Glomerular visceral epithelial cell (primary cell): Measurements from ENCODE around the gene LZTS3.
"Not testable (repeated sequence)": the region's sequence is repeated elsewhere in the genome, so short reads cannot be mapped to it uniquely, and the experiment has no call there.

ENCODE experiments used
- DNase-seq: peaks from one replicate; pipeline ENCODE4 v3.0.0-alpha.2; 2016; ENCODE audit errors: extremely low spot score

LZTS3 gene

DNA sequence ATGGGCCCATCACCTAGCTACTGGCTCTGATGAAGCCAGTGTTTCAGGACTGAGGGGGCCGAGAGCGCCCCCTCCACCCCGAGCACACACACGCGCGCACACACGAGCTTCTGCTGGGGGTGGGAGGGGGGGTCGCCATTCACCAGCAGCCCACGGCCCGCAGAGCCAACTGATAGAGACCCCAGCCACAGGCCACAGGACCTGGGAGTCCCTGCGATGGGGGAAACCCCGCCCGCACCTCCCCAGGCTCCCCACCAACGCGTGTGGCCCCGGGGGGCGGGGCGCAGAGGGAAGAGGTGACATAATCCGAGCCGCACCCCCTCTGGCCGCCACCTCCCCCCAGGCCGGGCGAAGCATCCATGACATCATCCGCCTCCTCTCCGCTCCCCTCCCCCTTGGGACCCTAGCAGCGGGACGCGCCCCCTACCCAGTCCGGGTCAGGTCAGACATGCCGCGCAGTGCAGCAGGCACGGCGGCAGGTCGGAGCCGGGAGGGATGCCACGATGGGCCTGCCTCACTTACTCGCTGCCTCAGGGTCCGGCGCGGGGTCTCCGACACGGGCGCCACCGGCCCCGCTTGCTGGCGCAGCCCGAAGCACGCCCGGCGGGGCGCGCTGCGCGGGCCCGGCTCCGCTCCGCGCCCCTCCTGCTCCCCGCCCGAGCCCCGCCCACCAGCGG, at the start of gene LZTS3:
Gene LZTS3, minus strand, starts transcription at position 617 of the 677 bp plus-strand sequence. CDS start 6,386 bp downstream, outside the sequence.
- DNase-seq = peak; percentile 89

DNA sequence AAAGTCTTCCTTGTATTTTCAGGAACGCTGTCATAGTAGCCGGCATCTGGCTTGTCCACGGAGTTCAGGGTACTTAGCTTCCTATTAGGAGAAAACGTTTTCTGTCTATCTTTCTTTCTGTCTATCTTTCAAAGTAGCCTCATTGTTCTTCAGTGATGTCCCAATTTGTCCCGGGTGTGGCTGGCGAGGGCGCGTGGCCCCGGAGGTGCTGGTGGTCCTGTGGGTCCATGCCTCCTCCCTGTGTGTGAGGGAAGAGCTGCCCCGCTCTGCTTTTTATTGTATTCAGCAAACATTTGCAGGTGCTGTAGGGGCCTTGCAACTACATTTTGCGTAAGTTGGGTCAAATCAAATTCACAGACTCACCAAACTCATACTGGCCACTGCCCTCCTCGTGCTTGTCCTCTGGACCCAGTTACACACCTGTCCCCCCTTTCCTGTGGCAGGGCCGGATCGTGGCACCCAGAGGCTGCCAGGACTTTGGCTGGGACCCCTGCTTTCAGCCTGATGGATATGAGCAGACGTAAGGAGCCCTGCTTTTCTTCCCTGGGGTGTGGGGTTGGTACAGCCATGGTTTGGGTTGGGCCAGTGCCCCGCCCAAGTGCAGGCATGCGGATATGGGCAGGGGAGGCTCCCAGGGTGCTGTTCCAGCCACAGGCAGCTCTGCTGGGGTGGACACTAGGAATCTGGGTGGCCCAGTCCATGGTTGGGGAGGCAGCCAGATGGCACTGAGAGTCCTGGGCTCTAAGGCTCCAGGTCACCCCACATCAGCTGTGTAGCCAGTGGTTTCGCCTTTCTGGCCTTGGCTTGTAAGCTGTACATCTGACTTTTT, 48.3 kb upstream of the LZTS3 start:
- DNase-seq = peak; percentile 25

DNA sequence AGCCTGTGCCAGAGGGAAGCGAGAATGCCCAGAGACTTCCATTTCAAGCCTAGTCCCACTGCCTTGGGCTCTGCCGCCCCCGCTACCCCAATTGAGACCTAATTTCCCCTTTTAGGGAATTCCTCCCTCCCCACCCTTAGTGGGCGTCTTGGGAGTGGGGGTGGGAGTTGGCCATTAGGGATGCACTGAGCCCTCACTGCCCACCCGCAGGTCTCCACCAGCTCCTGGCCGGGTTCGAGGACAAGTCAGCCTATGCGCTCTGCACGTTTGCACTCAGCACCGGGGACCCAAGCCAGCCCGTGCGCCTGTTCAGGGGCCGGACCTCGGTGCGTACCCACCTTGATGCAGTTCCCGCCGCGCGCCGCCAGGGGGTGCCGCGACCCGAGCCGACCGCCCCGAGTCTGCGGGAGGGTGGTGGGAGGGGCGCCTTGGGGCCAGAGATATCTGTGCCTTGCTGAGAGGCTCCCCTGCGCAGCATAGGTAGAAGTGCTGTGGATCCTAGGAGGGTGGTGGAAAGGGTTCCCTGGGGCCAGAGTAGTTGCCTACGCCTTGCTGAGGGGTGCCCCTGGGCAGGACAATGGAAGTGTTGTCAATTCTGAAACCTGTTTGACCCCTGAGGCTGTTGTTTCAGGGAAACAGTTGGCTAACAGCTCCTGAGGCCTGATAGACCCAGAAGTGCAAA, 45.1 kb upstream of the LZTS3 start:
- DNase-seq = peak; percentile 41

DNA sequence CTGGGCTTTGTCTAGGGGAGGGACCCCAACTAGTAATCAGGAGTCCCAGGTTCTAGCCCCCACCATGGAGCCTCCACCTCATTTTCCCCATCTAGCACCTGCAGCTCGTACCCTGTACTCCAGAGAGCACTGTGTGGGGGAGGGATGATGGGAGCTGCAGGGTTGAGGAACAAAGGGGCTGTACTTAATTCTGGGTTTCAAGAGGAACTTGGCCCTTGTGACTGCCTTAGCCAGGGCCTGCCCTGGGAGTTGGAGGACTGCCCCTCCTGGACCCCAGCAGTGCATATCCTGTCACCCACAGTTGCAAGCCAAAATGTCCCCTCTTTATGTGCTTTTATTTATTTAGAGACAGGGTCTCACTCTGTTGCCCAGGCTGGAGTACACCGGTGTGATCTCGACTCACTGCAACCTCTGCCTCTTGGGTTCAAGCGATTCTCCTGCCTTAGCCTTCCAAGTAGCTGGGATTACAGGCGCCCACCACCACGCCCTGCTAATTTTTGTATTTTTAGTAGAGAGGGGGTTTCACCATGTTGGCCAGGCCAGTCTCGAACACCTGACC, 42.1 kb upstream of the LZTS3 start:
- DNase-seq = not testable (repeated sequence)

DNA sequence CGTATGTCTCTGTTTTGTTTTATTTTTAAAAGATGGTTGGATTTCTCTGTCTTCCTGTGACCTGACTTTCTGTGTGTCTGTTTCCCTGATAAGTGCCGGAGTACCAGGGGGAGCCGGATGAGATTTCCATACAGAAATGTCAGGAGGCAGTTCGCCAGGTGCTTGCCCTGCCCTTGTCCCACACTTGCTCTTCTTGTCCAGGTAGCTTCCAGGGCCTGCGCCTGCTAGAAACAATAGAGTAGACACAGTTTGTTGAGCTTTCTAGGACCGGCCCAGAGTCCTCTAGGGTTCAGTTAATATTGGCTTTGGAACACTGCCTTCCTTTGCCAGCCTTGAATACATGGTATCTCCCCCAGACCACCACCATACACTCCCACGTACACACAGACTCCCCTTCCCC, 39.9 kb upstream of the LZTS3 start:
- no peak for DNase-seq

DNA sequence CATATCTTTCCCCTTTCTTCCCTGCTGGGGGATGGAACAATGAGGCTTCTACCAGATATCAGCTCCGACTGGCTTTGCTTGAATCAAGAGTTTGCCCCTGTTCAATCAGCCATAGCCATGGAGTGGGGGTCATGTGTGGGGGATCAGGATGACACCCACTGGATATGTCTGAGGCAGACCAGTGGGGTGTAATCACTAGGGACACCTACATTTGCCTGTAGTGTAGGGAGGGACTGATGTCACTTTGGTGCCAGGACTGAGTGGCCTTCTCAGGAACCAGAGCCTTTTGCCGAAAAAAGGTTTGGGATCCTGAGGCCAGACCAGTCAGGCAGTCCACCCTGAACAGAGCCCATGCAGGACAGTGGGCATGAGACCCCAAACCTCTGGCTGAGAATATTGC, 37.0 kb upstream of the LZTS3 start:
- DNase-seq = no peak

DNA sequence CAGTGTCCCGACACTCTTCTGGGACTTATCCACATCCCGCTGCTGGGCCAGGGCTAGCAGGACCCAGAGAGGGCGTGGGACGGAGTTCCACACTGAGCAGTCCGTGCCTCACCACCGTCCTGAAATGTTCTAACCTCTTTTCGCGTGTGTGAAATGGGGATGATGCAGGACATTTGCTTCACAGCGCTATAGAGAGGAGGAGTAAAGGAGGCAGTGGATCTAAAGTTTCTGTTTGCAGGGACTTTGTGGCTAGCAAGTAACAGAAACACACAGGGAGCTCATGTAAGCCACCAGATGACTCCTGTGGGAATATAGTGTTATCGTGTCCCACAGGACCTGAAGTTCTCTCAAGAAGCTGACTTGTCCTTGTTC, 36.6 kb upstream of the LZTS3 start:
- DNase-seq = peak; percentile 13

DNA sequence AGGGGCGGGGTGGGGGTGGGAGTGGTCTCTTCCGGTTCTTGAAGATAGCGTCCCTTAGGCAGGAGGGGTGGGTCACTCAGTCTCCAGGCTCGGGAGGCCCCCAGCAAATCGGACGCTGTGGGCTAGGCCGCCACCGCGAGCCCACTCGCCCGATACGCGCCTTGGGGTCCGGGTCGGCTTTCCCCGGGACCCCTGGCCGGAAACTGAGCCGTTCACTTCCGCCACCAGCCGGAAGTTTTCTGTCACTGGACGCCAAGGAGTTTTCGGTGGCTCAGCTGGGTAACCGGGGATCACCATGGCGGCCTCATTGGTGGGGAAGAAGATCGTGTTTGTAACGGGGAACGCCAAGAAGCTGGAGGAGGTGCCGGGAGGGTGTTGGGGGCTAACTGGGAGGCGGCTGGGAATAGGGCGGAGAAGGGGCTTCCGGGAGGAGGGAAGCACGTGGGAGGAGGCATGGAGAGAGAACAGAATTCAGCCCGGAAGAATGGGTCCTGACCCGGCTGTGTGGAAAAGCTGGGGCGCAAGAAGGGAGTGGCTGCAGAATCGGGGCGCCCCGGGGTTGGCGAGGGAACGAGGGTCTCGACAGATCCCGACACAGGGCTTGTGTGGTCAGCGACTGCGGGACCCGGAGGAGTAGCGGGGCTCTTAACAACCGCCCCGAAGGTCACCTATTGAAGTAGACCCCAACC, 36.1 kb upstream of the LZTS3 start, which contains the start of gene ITPA:
Gene ITPA, plus strand, starts transcription at position 242 of the 689 bp plus-strand sequence. Its CDS starts 54 bp downstream, at position 296.
- peak; percentile 45 for DNase-seq

DNA sequence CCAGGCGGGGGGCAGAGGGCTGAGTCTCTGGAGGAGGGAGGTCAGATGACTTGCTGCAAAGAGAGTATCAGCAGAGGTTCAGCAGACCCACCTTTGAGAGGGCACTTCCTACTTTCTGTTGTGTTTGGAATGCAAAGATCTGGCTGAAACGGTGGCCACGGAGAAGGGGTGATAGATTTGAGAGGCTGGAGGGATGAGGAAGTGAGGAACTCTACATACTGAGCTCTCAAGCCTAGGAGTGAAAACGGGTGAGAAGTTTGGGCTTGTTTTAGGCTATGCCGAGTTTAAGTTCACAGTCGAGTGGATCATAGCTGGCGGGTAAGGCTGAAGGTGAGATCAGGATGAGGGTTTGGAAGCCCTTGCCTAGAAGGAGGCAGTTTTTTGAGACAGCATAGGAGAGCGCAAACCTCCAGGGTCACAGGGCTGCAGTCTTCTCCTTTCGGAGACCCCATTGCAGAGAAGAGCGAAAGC, 35.5 kb upstream of the LZTS3 start:
- peak; percentile 22 for DNase-seq

DNA sequence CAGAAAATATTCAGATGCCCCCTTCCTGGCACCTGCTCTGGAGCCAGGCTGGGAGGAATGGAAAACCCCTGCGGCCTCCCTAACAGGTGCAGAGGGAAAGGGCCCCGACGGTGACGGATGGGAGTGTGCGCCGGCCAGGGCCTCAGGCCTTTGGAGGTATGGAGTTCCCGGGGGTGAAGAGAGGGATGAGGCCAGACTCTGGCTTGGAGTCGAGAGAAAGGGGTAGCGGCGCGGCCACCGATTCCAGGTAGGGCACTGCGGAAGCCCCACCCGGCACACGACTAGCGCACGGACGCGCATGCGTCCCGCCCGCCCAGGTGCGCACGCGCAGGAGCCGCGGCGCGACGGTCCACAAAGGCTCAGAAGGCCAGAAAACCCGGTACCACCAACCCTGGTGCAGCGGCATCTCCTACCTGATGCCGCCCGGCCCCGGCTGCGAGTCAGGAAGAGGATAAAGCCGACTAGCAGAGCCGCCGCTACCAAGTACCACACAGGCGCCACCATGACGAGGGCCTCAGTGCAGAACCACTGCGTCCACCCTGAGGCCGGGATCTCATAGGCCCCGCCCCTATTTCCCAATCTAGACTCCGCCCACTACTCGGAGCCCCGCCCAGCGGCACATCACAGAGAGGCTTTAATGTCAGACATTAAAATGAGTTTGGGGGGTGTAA, 30.9 kb upstream of the LZTS3 start, which contains the start of gene DDRGK1:
Gene DDRGK1, minus strand, starts transcription at position 559 of the 671 bp plus-strand sequence. Its CDS starts 55 bp downstream, at position 504.
- DNase-seq = peak; percentile 87

DNA sequence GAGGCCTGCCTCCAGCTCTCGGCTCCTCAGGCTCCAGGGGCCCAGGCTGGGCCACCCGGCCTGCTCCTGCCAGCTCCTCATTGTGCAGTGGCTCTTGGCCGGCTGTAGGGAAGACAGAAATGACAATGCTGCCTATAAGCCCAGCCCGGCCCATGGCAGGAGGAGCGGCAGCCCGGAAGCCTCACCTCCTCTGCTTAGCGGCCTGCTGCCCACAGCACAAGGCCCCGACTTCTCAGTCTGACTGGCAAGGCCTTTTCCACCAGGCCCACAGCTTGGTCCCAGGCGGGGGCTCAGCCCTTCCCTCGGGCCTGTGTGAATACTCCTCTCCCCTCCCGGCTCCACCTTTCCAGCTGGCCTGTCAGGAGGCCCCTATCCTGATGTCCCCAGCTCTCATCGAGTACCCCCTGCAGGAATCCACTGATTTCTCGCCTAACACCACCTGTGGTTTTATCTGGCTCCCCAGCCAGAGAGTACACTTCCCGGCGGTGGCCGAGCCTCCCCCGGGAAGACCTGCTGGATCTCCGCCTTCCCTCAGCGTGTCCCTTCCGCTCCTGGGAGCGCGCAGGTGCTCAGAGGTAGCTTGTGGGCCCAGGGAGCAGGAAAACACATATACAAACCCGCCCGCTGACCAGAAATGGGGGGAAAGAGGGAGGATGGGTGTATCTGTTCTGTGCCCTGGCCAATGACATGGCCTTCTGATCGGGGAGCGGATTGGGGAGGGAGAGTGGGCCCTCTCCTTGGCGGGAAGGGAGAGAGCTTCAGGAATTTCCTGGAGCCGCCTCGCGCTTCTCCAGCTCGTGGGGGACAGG, 30.2 kb upstream of the LZTS3 start:
- DNase-seq = peak; percentile 56

DNA sequence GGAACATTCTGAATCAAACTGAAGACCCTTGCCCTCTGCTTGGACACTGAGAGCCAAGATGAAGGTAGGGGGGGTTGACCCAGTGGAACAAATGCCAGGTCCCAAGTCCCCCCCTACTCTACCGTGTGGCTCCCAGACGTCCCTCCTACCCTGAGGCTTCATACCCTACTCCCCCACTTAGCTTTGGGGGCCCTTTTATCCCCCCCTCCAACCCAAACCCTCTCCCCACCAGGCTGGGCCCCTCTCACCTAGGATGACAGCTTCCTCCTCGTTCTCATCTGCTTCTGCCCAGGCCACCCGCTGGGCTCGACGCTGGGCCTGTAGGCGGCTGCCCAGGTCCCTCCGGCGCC, 29.6 kb upstream of the LZTS3 start:
- DNase-seq = no peak

DNA sequence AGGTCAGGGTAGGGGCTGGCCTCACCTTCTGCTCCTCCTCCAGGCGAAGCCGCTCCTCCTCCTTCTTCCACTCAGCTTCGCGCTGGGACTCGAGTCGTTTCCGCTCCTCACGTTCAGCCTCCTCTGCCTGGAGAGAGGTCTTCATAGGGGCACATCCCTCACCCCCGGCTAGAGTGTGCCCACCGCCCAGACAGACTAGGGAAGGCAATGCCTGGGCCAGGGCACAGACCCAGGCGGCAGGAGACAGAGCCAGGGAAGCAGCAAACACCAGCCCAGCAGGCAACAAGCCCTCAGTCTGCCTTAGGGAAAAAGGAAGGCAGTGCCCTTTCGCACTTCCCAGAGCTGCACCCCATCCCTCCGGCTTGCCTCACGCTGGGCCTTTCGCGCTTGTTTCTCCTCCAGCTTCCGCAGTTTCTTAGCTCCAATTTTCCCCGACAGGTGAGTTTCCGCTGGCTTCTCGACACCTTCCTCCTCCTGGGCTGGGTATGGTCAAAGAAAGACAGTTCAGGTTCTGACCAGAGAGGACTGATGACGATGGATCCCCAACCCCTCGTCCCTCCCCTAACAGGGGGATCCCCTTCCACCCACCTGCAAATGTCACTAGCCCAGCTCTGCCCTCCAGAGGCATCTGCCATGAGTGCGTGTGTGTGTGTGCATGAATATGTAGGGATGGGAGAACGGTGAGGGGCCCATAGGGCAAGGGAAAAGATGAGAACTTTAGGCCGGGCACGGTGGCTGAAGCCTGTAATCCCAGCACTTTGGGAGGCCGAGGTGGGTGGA, 26.8 kb upstream of the LZTS3 start:
- DNase-seq = no peak

DNA sequence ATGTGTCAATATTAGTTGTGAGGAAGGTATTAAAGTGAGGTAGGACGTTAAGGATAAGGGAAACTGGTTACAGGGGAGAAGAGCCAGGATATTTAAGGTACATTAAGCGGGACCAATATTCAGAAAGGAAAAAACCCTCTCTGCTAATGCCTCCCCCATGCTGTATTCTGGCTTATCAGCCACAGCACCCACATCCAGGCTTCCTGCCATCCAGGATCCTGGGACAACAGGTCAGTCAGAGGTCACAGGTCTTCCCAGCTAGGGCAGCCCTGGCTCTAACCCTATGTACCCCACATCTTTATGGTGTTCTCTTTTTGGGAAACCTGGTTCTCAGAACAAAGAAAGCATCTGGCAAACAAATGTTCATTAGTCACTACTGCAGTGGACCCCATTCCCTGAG, 25.9 kb upstream of the LZTS3 start:
- no peak for DNase-seq

DNA sequence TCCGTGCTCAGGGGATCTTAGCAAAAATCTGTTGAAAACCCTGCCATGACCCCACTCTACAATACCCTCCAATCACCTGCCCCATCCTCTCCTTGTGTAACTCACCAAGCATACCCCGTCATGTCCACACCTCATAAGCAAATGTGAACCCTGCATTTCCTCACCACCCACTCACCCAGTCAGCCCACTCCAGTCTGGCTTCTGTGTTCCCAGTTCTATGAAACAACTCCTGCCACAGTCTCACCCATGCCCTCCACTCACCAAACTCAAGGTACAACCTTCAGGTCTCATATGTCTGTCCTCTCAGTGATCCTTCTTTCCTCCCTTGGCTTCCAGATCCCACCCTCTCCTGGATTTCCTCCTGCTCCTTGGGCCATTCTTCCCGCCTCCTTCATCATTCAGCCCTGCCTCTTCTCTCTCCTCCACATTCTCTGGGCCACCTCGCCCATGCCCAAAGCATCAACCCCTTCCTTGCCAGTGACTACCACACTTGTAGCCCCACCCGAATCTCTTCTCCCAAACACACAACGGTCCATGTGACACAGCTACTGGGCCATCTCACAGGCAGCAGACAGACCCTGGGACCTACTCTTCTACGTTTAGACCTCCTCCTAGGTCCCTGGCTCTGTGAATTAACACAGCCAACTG, 22.4 kb upstream of the LZTS3 start:
- no peak for DNase-seq

DNA sequence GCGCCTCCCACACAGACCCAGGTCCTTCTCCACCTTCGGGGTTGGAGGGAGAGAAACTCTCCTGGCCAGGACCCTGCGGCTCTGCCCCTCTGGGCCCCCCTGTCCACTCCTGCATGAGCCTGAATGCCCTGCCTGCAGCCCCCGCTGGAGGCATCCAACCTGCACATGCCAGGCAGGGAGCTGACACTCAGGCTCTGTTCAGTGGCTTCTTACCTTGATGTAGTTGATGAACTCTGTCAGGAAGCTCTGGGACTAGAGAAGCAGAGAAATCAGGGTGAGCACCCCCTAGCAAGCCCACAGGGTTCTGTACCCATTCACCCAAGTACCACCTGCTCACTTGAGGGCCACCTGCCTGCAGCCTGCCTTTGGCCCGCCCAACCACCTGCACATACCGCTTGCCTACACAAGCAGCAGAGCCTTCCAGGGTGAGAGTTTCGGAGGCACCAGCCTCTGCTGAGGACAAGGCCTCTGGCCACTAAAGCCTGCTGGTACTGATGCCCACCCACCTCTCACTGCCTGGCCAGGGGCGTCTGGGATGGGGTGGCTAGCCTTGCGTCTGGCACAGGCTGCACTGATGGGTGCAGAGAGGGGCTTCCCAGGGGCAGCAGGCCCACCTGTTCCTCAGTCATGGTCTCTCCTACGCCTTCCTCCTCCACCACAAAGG, 21.4 kb upstream of the LZTS3 start:
- DNase-seq = no peak

DNA sequence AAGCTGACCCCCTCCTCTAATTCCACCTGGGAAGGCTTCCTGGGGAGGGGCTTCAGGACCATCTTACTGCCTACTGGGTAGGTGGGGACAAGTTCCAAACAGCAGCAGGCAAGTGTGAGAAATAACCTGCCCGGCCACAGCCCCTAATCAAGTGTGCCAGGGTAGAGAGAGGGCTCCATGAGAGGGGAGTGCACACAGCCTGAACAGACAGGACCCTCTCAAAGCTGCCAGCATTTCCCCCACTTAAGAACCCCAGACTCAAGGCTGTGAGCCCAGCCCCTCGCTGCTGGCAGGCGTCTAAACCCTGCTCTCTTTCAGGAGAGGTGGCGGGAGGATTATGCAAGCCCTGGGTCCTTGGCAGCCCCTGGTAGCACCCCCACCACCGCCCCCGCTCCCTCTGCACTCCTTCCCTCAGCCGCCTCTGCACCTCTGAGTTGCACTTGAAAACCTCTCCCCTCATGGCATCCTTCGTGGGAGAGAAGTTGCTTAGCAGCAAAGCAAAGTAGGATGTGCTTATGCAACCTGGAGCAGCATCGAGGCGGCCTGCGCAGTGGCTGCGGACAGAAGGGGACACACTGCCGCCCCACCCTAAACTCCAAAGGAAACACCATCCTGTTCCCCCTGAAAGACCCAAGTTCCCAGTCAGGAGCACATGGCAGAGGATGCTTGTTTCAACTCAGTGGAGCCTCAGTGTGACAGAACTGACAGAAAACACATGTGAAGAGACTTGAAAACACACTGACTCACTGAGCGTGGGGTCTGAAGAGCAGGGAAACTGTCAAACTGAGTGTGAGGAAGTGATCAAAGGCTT, 20.7 kb upstream of the LZTS3 start:
- DNase-seq = no peak
